Endothelial cell of umbilical vein (primary cell): ENCODE data around the gene DEFB110. TPM values are rescaled to one million over a fixed set of nuclear protein-coding genes. Genes with fewer than 3 reads are reported as not detected.

ENCODE experiments used
- BruUV-seq: library from RNA; stranded (reverse); fragments of 400-500 nt; replicated peaks from 2 replicates; lab custom pipeline; 2021; lab: Mats Ljungman, UMichigan
- CTCF ChIA-PET: fragments of 300-600, 350-600 bp; sonication (Branson Sonifier 250); formaldehyde crosslinking; loops from one replicate; lab custom pipeline; 2021; ENCODE audit warnings: antibody characterized with exemption, inconsistent platforms; lab: Charles Lee
- POLR2A ChIA-PET: fragments of 300-600, 350-600 bp; sonication (Branson Sonifier 250); formaldehyde crosslinking; loops from one replicate; lab custom pipeline; 2021; ENCODE audit warnings: antibody characterized with exemption, inconsistent platforms; lab: Charles Lee
- DNase-seq: peaks from one replicate; pipeline ENCODE4 v3.0.0-alpha.2; 2011; ENCODE audit warnings: low read depth, low spot score
- FAIRE-seq: peaks from 2 replicates; lab custom pipeline; 2011; peaks lifted over from hg19 to GRCh38; lab: Jason Lieb, UNC
- H2AFZ ChIP-seq: 2 replicates; pipeline ENCODE4 v1.6.0; 2012; ENCODE audit warnings: low read depth, low read length, control low read depth, inconsistent platforms
- H3K27ac ChIP-seq: 2 replicates; pipeline ENCODE4 v1.5.1; 2011; ENCODE audit warnings: low read depth, mild to moderate bottlenecking, control low read depth, low read length, moderate library complexity; ENCODE audit not compliant: insufficient read depth
- H3K27me3 ChIP-seq, 2 experiments: 2 replicates each; pipeline versions ENCODE4 v1.6.0 to v1.6.1; 2011; ENCODE audit warnings: low read length in 2 of 2, mixed read lengths in 1 of 2; ENCODE audit not compliant: control insufficient read depth in 2 of 2, insufficient read depth in 2 of 2
- H3K36me3 ChIP-seq, 2 experiments: 2 replicates in 1 of 2; 3 replicates in 1 of 2; pipeline ENCODE4 v1.5.1; 2011; ENCODE audit warnings: low read length in 2 of 2, mild to moderate bottlenecking in 1 of 2, moderate library complexity in 1 of 2; ENCODE audit not compliant: control insufficient read depth in 2 of 2, insufficient read depth in 2 of 2; ENCODE audit errors: extremely low read depth in 1 of 2
- H3K4me1 ChIP-seq: 3 replicates; pipeline ENCODE4 v1.5.1; 2011; ENCODE audit warnings: mild to moderate bottlenecking, low read length; ENCODE audit not compliant: control insufficient read depth, insufficient read depth; ENCODE audit errors: extremely low read depth
- H3K4me2 ChIP-seq: 2 replicates; pipeline ENCODE4 v1.6.1; 2011; ENCODE audit warnings: low read length, control low read depth, mixed read lengths; ENCODE audit not compliant: insufficient read depth
- H3K4me3 ChIP-seq, 3 experiments: fragments of 200-600 bp in 1 of 3; sonication (generic), shearing (Covaris generic) in 1 of 3; replicated peaks in 1 of 3; 2 replicates each; pipeline ENCODE4 v1.5.1; 2011 to 2016; ENCODE audit warnings: control low read depth in 3 of 3, low read length in 3 of 3, mild to moderate bottlenecking in 2 of 3, inconsistent platforms in 1 of 3, low read depth in 1 of 3, moderate library complexity in 1 of 3; ENCODE audit not compliant: insufficient read depth in 1 of 3
- H3K79me2 ChIP-seq: 2 replicates; pipeline ENCODE4 v1.6.0; 2012; ENCODE audit warnings: low read length, inconsistent platforms; ENCODE audit not compliant: control insufficient read depth, insufficient read depth
- H3K9ac ChIP-seq: replicated peaks from 2 replicates; pipeline ENCODE3; 2011; ENCODE audit warnings: low read length, control low read depth; ENCODE audit not compliant: insufficient read depth; ENCODE audit errors: extremely low read depth
- H3K9me1 ChIP-seq: replicated peaks from 3 replicates; pipeline ENCODE4 v1.6.0; 2011; ENCODE audit warnings: mild to moderate bottlenecking, low read length; ENCODE audit not compliant: control insufficient read depth, insufficient read depth; ENCODE audit errors: extremely low read depth
- H3K9me3 ChIP-seq: replicated peaks from 2 replicates; pipeline ENCODE4 v1.5.1; 2012; ENCODE audit warnings: low read length, inconsistent platforms; ENCODE audit not compliant: control insufficient read depth, insufficient read depth
- H4K20me1 ChIP-seq: replicated peaks from 2 replicates; pipeline ENCODE3; 2011; ENCODE audit warnings: mild to moderate bottlenecking, low read length; ENCODE audit not compliant: control insufficient read depth, insufficient read depth; ENCODE audit errors: extremely low read depth
- CTCF ChIP-seq, 2 donors: IDR thresholded peaks; 1 replicate in 1 of 2; 2 replicates in 1 of 2; pipeline ENCODE4 v1.5.1; 2011; ENCODE audit warnings: low read length in 2 of 2, mild to moderate bottlenecking in 2 of 2, moderate library complexity in 2 of 2, control low read depth in 1 of 2, inconsistent platforms in 1 of 2, low read depth in 1 of 2; ENCODE audit not compliant: insufficient read depth in 1 of 2; ENCODE audit errors: extremely low read depth in 1 of 2
- EZH2 ChIP-seq: IDR thresholded peaks from 2 replicates; pipeline ENCODE4 v1.6.1; 2012; ENCODE audit warnings: borderline replicate concordance, low read depth, mild to moderate bottlenecking, moderate library complexity, low read length, inconsistent platforms; ENCODE audit not compliant: severe bottlenecking
- FOS ChIP-seq: IDR thresholded peaks from 2 replicates; pipeline ENCODE4 v1.6.1; 2011; ENCODE audit warnings: mild to moderate bottlenecking, low read length, moderate library complexity, borderline replicate concordance; ENCODE audit not compliant: insufficient read depth
- GATA2 ChIP-seq: IDR thresholded peaks from 2 replicates; pipeline ENCODE4 v1.7.0; 2011; ENCODE audit warnings: low read depth, mild to moderate bottlenecking, moderate library complexity, mixed read lengths, low read length; ENCODE audit not compliant: insufficient read length, insufficient read depth
- JUN ChIP-seq: IDR thresholded peaks from 2 replicates; pipeline ENCODE4 v1.6.1; 2011; ENCODE audit warnings: borderline replicate concordance, low read depth; ENCODE audit not compliant: insufficient read length, insufficient read depth
- MAX ChIP-seq: IDR thresholded peaks from 2 replicates; pipeline ENCODE4 v1.6.1; 2011; ENCODE audit not compliant: insufficient read depth, insufficient read length
- MYC ChIP-seq: IDR thresholded peaks from one replicate; pipeline ENCODE4 v1.6.1; 2011; ENCODE audit warnings: mild to moderate bottlenecking, low read depth, low read length
- POLR2A ChIP-seq: IDR thresholded peaks from 2 replicates; pipeline ENCODE4 v1.6.1; 2012; ENCODE audit warnings: low read depth, mild to moderate bottlenecking, control low read depth, low read length
- POLR2AphosphoS5 ChIP-seq: IDR thresholded peaks from 2 replicates; pipeline ENCODE4 v1.6.1; 2012; ENCODE audit warnings: low read depth, mild to moderate bottlenecking, control low read depth, low read length, moderate library complexity; ENCODE audit not compliant: insufficient read depth
- dilution Hi-C: fragments of 300-500 bp; cut with MboI; formaldehyde crosslinking; loops from one replicate; pipeline ENCODE4 v1.15.0; 2019; ENCODE audit warnings: low sequenced_read_pairs; ENCODE audit not compliant: extremely low pct_ligation_motif_present
- intact Hi-C: fragments of 100-400 bp; cut with micrococcal nuclease; formaldehyde crosslinking; loops from one replicate; pipeline ENCODE4 v1.10.0; 2022
- polyA plus RNA-seq, 4 experiments: library from polyadenylated mRNA; depleted of rRNA in 3 of 4; stranded (reverse) in 3 of 4; unstranded in 1 of 4; fragments of >200 nt; gene quantifications; 2 replicates each; pipeline versions ENCODE4 v1.2.1 to v1.2.3, GENCODE V29; 2011 to 2012; ENCODE audit warnings: missing spikeins in 1 of 4
- total RNA-seq: library from RNA; stranded (reverse); gene quantifications from 2 replicates; pipeline ENCODE4 v1.2.3, GENCODE V29; 2021

The DEFB110 gene
- total and polyA plus RNA-seq, 2 donors (not counting 3 experiments of a cell fraction or from before 2014, with no cell fraction given): not detected

GRCh38 chr6:50030350-50030749 is 8.6 kb upstream of the DEFB110 start:
- Histone ChIP-seq H3K4me2 (no peak overlapping the region), H2AFZ (no peak overlapping the region), H3K27me3 (no peaks in the 10 kb centered on the region), H3K27ac (no peak overlapping the region), H3K36me3 (no peaks in the 10 kb centered on the region), H3K79me2 (no peaks in the 10 kb centered on the region), H3K9me1 (no peaks in the 10 kb centered on the region), H3K4me3 (no peak overlapping the region), H3K4me1 (no peaks in the 10 kb centered on the region), H3K9me3 (no peaks in the 10 kb centered on the region), H4K20me1 (no peaks in the 10 kb centered on the region), H3K9ac (no peak overlapping the region)
- ChIA-PET POLR2A (no interaction called here), CTCF (no interaction called here)
- BruUV-seq: no TSS peak
- intact Hi-C loops (no loop called here), dilution Hi-C loops (no loop called here)
- DNase-seq: no peak
- no peak for FAIRE-seq
- TF ChIP-seq GATA2 (no peak), EZH2 (no peak), MYC (no peak), MAX (no peak), POLR2A (no peak), CTCF (IDR thresholded peaks at IDR 0.05; ENCODE audit: extremely low read depth in 1 of 2, insufficient read depth in 1 of 2, low read depth in 1 of 2, low read length in 2 of 2) (no peak), POLR2AphosphoS5 (no peak), FOS (no peak), JUN (no peak)
